Right lung (tissue), 5 donors: ENCODE results near the gene IFI27L1. TPM values are rescaled to one million over a fixed set of nuclear protein-coding genes. Genes with fewer than 3 reads are reported as not detected.

Experiments
- DNase-seq, 2 donors: peaks; one replicate each; pipeline ENCODE4 v3.0.0-alpha.2; 2013
- polyA plus RNA-seq, 5 donors: library from polyadenylated mRNA; unstranded; fragments of 120-200 nt; gene quantifications; one replicate each; pipeline versions ENCODE4 v1.2.1 to v1.2.3, GENCODE V29; 2013; ENCODE audit warnings: inconsistent platforms in 1 of 5, low replicate concordance in 1 of 5; ENCODE audit not compliant: insufficient read length in 5 of 5, insufficient read depth in 1 of 5

Gene IFI27L1
- polyA plus RNA-seq, 5 donors: 23.2 to 31.4 (median 29.7) TPM

- DNase-seq: peak; percentile 16 to 27
These were observed 48.8 kb downstream of the IFI27L1 start for GRCh38 chr14:94129758-94130414.

- peak; percentile 29 to 46 for DNase-seq
These were observed 51.3 kb downstream of the IFI27L1 start for GRCh38 chr14:94132285-94132887.

- DNase-seq: no peak
These were observed 54.4 kb downstream of the IFI27L1 start for GRCh38 chr14:94135476-94135875.

DNA sequence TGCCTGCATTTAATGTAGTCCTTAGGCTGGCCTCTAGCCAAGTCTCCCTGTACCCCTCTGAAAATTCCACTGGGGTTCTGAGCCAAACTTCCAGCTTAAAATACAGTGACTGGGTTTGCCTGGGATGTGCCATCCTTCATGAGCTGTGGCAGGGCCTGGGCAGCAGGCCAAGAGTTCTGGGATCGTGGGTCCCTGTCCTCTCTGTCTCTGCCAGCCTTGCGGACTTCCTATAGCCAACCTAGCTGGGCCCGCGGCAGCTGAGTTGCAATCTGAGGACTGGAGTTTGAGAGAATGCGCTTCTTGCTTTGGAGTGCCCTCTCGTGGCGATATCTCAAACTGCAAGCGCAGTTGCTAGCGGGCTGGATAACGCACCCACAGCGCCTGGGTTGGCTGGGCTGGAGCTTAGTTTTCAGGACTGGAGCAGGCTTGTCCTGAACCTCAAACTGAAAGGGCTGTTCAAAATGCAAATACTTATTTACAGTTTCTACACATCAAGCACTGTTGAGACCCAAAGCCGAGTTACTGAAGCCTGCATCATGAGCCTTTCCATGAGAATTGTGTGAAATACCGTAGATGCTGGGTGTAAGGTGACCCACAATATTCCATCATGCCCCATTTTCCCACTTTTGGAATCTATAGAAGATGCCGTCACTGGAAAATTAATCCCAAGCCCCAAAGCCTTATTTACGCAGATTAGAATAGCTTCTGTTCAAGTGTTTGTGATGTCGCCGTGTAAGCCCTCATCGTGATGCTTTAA is 55.6 kb downstream of the IFI27L1 start:
- peak; percentile 61 to 76 for DNase-seq

- DNase-seq: no peak
These were observed 57.1 kb downstream of the IFI27L1 start for GRCh38 chr14:94138251-94138650.

GRCh38 chr14:94139006-94139405 is 57.9 kb downstream of the IFI27L1 start:
- DNase-seq: no peak

DNA sequence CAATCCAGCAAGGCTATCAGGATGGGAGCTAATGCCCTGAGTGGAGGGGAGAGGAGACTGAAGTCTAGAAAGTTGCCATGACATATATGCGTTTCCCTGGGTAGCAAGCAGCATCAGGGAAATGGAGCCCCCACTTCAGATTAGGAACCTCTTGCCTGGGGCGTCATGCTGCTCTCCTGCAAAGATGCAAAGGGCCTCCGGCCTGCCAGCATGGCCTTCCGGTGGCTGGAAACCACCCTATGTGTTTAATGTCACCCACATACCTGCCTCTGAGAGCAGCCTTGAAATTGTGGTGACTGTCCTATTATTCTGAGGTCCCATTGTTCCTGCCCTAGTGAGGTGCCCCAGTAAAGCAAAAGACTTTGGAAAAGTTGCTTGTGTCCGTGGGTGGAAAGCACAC is 58.3 kb downstream of the IFI27L1 start:
- no peak for DNase-seq

GRCh38 chr14:94142247-94142646 is 61.1 kb downstream of the IFI27L1 start:
- DNase-seq: no peak

GRCh38 chr14:94142836-94143235 is 61.7 kb downstream of the IFI27L1 start:
- DNase-seq: no peak

- no peak for DNase-seq
These were observed 62.1 kb downstream of the IFI27L1 start for GRCh38 chr14:94143239-94143638.

GRCh38 chr14:94143711-94144110 is 62.6 kb downstream of the IFI27L1 start:
- DNase-seq: no peak

- no peak for DNase-seq
These were observed 63.7 kb downstream of the IFI27L1 start for GRCh38 chr14:94144765-94145164.

DNA sequence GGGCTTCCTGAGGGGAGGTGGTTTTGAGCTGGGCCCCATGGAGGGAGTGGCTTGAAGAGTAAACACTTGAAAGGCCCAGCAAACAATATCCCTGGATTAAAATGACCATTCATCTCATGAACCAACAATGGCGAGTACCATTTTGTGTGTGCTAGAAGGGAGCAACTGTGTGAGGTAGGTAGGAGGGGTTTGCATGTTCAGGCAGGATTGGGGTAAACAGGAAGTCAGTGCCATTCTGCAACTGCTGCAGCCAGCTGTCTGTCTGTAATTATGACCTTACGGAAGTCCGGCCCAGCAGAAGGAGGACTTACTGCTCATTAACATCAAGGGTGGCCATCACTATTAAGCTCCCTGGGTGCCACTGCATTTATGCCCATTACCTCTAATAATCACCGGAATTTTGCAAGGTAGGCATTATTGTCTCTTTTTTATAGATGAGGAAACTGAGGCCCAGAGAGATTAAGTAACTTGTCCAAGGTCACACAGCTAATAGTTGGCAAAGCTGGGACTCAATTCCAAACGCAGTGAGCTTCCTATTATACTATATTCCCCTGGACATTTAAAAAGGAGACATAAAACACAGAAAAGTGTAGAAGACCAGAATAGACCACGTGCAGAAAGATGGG is 64.9 kb downstream of the IFI27L1 start:
- DNase-seq: no peak

Other genes starting within 250 kb of the IFI27L1 start
- under 1 TPM; 0.10 to 0.51 (median 0.21) TPM for gene FAM181A, start 154.0 kb upstream of the IFI27L1 start, polyA plus RNA-seq
- gene ASB2, start 104.7 kb upstream of the IFI27L1 start, polyA plus RNA-seq: 1 to 10 TPM in 4 of 5 donors, under 1 TPM in 1; 0.43 to 2.9 (median 1.4) TPM
- gene CCDC197, start 84.0 kb upstream of the IFI27L1 start, polyA plus RNA-seq: not detected
- gene OTUB2, start 55.0 kb upstream of the IFI27L1 start, polyA plus RNA-seq: 1 to 10 TPM; 3.3 to 4.3 (median 3.6) TPM
- 100 to 1,000 TPM; 129 to 148 (median 139) TPM for gene DDX24, start 108 bp upstream of the IFI27L1 start, polyA plus RNA-seq
- gene IFI27, start 29.4 kb downstream of the IFI27L1 start, polyA plus RNA-seq: 10 to 100 TPM; 16.3 to 32.2 (median 28.6) TPM
- gene IFI27L2, start 48.3 kb downstream of the IFI27L1 start, polyA plus RNA-seq: 10 to 100 TPM; 29.9 to 42.4 (median 39.0) TPM
- gene PPP4R4, start 93.0 kb downstream of the IFI27L1 start, polyA plus RNA-seq: 1 to 10 TPM in 1 of 5 donors, under 1 TPM in 4; 0.54 to 1.1 (median 0.95) TPM
- under 1 TPM; 0.05 to 0.39 (median 0.08) TPM for gene SERPINA10, start 212.0 kb downstream of the IFI27L1 start, polyA plus RNA-seq
- gene SERPINA6, start 242.0 kb downstream of the IFI27L1 start, polyA plus RNA-seq: 1 to 10 TPM in 1 of 5 donors, under 1 TPM in 1, not detected in 3; 0.06 to 1.4 TPM